Stimulated activated CD4-positive, alpha-beta T cell treated with anti-CD3 and anti-CD28 coated beads, Interleukin-4, amount 100 ng/mL, for 48 hours (primary cell): ENCODE results near the gene KCNC2.
"Not testable (repeated sequence)": the region's sequence is repeated elsewhere in the genome, so short reads cannot be mapped to it uniquely, and the experiment has no call there.

Experiments
- DNase-seq, 2 donors: peaks; one replicate each; pipeline ENCODE4 v3.0.0-alpha.2; 2020; ENCODE audit warnings: low read depth in 2 of 2

KCNC2 gene

GRCh38 chr12:75209812-75210138 lies at the start of gene KCNC2:
Gene KCNC2, minus strand, starts transcription at chr12:75209839.
- no peak for DNase-seq

GRCh38 chr12:75259143-75259542 lies 49.5 kb upstream of the KCNC2 start:
- no peak for DNase-seq

- no peak for DNase-seq
Observed at GRCh38 chr12:75257510-75257909, 47.9 kb upstream of the KCNC2 start.

GRCh38 chr12:75245108-75245507 lies 35.5 kb upstream of the KCNC2 start:
- no peak for DNase-seq

GRCh38 chr12:75239987-75240386 lies 30.3 kb upstream of the KCNC2 start:
- no peak for DNase-seq

GRCh38 chr12:75236206-75236605 lies 26.6 kb upstream of the KCNC2 start:
- DNase-seq: no peak

GRCh38 chr12:75227132-75227531 lies 17.5 kb upstream of the KCNC2 start:
- no peak for DNase-seq

GRCh38 chr12:75212072-75212471 lies 2.4 kb upstream of the KCNC2 start:
- no peak for DNase-seq

DNA sequence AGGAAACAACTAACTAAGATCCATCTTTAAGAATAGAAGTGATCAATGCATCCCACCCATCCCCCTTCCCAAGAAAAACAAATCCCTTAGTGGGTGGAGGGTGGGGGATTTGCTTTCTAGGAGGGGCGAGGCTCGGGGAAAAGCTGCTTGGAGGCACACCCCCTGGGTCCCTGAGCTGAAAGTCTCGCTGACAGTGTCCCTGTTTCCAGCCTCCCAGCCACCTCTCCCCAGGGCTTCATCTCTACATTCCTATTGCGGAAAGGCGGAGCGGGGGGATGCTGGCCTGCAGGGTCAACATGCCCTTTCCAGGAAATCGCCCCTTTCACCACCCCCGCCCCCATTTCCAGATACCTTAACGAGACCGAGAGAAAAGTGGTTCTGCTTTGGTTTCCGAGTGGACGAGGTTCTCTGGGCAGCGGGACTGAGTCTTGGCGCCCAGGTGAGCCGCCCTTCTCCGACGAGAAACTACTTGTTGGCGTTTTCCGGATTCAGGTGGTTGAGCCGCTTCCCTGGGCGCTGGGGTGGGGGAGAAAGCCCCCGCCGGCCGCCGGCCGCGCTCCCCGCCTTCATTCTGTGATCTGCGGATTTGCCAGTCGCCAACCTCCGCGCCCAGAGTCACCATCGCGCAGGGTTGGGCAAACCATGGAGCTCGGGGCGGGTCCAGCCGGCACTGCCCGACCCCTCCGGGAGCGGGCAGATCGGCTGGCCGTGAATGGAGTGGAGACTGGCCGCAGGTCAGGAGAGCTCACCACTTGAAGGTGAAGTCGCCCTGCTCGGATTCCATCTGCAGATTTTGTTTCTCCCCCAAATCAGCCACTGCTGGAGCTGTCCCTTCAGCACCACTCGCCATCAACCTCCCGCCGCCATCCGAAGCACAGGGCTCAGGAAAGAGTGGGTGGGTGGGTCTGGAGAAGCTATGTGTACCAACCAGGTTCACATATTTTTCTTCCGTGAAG lies 505 bp downstream of the KCNC2 start:
- DNase-seq: peak; percentile 7 to 28

DNA sequence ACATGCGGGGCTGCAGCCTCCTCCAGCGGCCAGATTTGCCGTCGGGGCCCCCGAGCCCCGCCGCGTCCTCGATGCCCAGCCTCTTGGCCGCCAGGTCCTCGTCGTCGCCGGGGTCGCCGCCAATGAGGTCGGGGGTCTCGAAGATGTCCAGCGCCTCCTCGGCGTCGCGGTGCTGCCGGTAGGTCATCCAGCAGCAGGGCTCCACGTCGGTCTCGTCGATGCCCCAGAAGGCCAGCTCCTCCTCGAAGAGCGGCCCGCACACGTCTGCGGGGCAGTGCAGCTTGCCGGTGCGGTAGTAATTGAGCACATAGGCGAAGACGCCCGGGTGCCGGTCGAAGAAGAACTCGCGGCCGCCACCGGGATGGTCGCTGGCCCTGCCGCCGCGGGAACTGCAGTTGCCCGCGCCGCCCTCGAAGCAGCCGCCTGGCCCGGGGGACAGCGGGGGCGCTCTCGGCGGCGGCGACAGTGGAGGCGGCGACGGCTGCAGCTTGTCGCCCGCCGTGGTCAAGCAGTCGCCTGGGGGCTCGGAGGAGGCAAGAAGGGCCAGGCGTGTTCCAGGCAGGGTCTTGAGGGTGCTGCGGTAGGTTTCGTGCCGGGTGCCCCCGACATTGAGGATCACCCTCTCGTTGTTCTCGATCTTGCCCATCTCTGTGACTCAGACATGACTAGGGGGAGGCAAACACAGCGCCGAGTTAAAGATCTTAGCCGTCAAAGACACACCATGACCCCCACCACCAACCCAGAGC lies 2.1 kb downstream of the KCNC2 start:
- DNase-seq: no peak

- DNase-seq: no peak
Observed at GRCh38 chr12:75205558-75205957, 4.1 kb downstream of the KCNC2 start.

DNA sequence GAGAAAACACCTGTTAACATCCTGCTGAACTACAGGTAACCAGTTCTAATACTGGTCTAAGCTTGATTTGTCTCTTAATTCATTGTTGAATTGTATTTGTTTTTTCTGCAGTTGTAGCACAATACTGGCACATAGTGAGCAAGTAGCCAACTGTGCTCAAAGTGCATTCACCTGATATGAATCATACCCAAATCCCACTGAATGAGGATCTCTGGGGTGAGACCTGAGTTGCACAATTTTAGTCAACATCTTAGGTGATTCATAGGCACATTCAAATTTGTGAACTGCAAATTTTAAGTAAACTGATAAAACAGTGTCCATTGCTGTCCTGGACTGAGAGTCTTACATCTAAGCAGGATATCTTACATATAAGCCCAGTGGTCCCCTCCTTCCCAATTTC lies 12.8 kb downstream of the KCNC2 start:
- DNase-seq: no peak

DNA sequence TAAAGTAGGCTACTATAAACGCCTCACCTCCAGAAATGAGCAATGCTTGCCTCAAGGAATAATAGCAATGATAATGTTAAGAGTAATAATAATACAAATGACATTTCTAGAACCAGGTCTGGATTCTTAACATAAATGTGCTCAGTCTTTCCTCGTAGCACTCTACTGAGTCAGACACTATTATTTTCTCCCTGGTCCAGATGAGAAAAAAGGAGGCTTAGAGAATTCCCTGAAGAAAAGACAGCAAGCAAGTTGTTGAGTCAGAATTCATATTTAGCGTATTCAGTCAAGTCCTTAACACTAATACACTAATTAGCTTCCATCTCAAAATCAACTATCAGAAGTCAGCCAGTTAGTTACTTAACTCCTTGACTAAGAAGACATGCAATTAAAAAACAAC lies 13.2 kb downstream of the KCNC2 start:
- no peak for DNase-seq

DNA sequence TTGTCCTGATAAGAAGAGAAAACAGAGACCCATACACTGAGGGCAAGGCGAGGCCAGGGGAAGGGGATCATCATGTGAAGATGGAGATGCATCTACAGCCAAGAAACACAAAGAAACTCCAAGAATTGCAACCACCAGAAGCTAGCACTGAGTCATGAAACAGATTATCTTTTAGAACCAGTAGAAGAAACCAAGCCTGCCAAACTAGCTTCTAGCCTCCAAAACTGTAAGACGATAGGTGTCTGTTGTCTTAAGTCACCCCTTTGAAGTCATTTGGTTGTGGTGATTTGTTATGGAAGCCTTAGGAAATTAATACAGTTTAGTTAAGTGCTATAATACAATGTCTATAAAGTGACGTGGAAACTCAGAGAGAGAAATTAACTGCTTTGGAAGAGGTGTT lies 15.4 kb downstream of the KCNC2 start:
- no peak for DNase-seq

DNA sequence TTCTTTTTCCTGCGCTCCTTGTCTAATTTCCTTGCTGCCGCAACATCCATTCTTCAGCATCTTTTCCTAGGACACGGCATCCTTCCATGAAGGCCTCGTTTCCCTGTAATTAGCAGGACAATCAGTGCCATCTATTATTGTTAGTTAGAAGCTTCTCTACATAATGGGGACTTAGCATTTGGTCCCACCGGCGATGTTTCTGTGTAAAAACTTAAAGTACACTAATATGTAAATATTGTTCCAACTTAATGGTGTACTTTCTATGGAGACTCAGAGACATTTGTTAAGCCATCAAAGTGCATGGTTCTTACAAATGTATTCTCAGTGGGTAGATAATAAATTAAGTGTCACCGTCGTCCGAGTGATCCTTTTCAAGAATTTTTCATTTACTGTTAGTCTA lies 17.4 kb downstream of the KCNC2 start:
- DNase-seq: no peak

GRCh38 chr12:75190846-75191245 lies 18.8 kb downstream of the KCNC2 start:
- no peak for DNase-seq

GRCh38 chr12:75185881-75186280 lies 23.8 kb downstream of the KCNC2 start:
- not testable (repeated sequence) for DNase-seq

DNA sequence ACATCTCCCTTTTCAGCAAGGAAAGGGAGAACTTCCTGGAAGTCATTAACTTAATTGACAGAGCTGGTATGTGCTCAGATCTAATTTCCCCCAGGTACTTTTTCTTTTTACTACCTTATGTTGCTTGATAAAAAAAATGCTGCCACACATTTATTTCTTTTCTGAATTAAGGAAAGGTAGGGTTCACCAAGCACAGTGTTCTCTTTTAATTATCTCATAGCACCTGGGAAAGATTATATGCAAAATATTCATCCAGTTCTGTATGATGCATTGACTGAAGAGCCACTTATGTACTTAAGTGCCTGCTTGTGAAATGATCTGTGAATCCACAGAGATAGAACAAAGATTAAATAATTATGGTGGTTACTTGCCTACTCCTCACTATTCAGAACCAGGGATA lies 25.1 kb downstream of the KCNC2 start:
- DNase-seq: no peak

DNA sequence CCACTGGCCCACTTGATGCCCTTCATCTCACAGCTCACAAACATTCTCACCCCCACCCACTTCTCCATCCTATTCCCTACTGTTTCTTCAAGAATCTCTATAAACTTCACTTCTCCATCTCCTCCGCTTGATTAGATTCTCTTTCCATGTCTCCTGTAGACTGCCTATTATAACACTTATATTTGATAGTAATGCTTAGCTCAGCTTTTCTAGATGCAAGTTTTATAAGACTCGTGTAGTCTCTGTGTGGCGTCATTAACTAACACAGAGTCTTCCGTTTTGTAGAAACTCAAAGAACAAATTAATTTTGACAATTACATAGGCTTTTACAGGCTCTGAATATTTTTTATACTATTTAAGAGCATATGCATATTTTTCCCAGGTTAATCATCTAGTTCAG lies 25.7 kb downstream of the KCNC2 start:
- no peak for DNase-seq

- DNase-seq: no peak
Observed at GRCh38 chr12:75177997-75178396, 31.6 kb downstream of the KCNC2 start.

DNA sequence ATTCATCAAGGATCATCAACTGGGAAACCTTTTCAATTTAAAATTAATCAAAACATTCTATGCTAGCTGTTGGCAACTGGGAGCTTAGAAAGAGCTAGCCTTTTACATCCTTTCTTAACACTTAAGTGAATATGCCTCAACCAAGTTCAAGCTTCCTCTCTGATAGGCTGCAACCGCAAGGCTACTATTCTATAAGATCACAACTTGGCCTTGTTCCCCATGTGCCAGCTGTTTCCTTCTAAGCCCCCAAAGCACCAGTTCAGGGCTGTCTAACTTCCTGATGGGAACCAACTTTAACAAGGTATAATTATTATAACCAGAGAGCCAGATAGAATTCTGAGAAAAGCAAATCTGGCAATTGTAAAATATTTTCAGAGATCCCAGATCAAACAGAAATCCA lies 37.0 kb downstream of the KCNC2 start:
- no peak for DNase-seq

GRCh38 chr12:75170640-75171185 lies 38.9 kb downstream of the KCNC2 start:
- no peak for DNase-seq

DNA sequence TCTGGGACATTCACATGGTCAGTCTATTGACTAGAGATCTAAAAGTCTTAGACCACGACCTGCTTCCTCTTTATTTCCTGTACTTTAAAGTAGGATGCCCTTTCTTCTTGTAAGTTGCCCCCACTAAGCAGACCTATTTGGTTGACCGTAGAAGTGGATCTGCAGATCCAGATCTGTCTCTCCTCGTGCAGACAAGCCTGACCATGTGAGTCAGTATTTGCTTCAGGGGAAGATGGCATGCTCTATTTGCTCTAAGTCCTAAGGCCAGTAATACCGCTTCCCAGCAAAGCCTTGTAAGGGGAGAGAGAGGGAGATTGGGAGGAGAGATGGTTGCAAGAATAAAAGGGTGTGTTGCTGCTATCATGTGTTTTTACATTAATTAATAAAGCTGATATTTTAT lies 46.8 kb downstream of the KCNC2 start:
- DNase-seq: no peak
